Measurements from ENCODE around the gene SEMA4A. TPM values are rescaled to one million over a fixed set of nuclear protein-coding genes. Genes with fewer than 3 reads are reported as not detected.
A peak's percentile ranks its signal among the peaks of the same experiment; 100 is the strongest.

SEMA4A gene
- total and polyA plus RNA-seq, 9 of the 15 experiments (the other 6 are each of a cell fraction or from before 2014, with no cell fraction given) = 0.04 to 1.7 (median 0.45) TPM

- TF ChIP-seq, protein P1, sequence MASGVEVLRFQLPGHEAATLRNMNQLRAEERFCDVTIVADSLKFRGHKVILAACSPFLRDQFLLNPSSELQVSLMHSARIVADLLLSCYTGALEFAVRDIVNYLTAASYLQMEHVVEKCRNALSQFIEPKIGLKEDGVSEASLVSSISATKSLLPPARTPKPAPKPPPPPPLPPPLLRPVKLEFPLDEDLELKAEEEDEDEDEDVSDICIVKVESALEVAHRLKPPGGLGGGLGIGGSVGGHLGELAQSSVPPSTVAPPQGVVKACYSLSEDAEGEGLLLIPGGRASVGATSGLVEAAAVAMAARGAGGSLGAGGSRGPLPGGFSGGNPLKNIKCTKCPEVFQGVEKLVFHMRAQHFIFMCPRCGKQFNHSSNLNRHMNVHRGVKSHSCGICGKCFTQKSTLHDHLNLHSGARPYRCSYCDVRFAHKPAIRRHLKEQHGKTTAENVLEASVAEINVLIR (CRISPR knock-in tag; IDR thresholded peaks at IDR 0.05) = no peak
- TF ChIP-seq XRCC5 (IDR thresholded peaks at IDR 0.05; ENCODE audit: low read depth, low read length) (no peak), HDAC1 (IDR thresholded peaks at IDR 0.05) (peak in 1 of 2 experiments; percentile 69; a peak in 2 of 4 replicates), NR2C2 (CRISPR knock-in tag; IDR thresholded peaks at IDR 0.05) (no peak), NR2C2 (tag; IDR thresholded peaks at IDR 0.05) (0 out of 2 replicates have a peak, but pooled peaks have one; percentile 4), MED1 (CRISPR knock-in tag; IDR thresholded peaks at IDR 0.05; ENCODE audit: borderline replicate concordance) (no peak), EP300 (IDR thresholded peaks at IDR 0.05; ENCODE audit: low read length) (peak; percentile 40; the same call in 1 of the 2 replicates), ZNF740 (CRISPR knock-in tag; IDR thresholded peaks at IDR 0.05) (peak; percentile 67), ZNF740 (tag; IDR thresholded peaks at IDR 0.05) (peak in 1 of 2 experiments; percentile 93; a peak in 2 of 4 replicates), ZFPM2 (CRISPR knock-in tag; IDR thresholded peaks at IDR 0.05) (no peak), SREBF1 (IDR thresholded peaks at IDR 0.05; ENCODE audit: borderline replicate concordance, low read depth, low read length) (no peak), DACH1 (IDR thresholded peaks at IDR 0.05; ENCODE audit: partially characterized antibody) (peak; percentile 89), ZNF277 (CRISPR knock-in tag; IDR thresholded peaks at IDR 0.05; ENCODE audit: borderline replicate concordance) (no peak), TCF3 (CRISPR knock-in tag; IDR thresholded peaks at IDR 0.05) (peak; percentile 74), PCBP2 (IDR thresholded peaks at IDR 0.05; ENCODE audit: low read depth, low read length, poor library complexity, severe bottlenecking) (peak; percentile 2), FOXK1 (CRISPR knock-in tag; IDR thresholded peaks at IDR 0.05; ENCODE audit: borderline replicate concordance) (no peak), HDGF (IDR thresholded peaks at IDR 0.05) (peak; percentile 31; the same call in 1 of the 2 replicates), TEAD4 (IDR thresholded peaks at IDR 0.05; ENCODE audit: low read length) (peak; percentile 66), TEAD4 (CRISPR knock-in tag; IDR thresholded peaks at IDR 0.05; ENCODE audit: borderline replicate concordance) (no peak), XRCC4 (IDR thresholded peaks at IDR 0.05; ENCODE audit: extremely low read depth, insufficient read depth, insufficient read length) (no peak), MCM5 (IDR thresholded peaks at IDR 0.05; ENCODE audit: low read depth) (no peak), LCOR (CRISPR knock-in tag; IDR thresholded peaks at IDR 0.05) (peak; percentile 44; the same call in 1 of the 2 replicates), ZEB2 (IDR thresholded peaks at IDR 0.05) (0 out of 2 replicates have a peak, but pooled peaks have one; percentile 45), SMARCA5 (IDR thresholded peaks at IDR 0.05) (peak; percentile 76; the same call in 1 of the 2 replicates), TEAD2 (tag; IDR thresholded peaks at IDR 0.05) (no peak)
- TF ChIP-seq, protein P2, sequence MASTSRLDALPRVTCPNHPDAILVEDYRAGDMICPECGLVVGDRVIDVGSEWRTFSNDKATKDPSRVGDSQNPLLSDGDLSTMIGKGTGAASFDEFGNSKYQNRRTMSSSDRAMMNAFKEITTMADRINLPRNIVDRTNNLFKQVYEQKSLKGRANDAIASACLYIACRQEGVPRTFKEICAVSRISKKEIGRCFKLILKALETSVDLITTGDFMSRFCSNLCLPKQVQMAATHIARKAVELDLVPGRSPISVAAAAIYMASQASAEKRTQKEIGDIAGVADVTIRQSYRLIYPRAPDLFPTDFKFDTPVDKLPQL (IDR thresholded peaks at IDR 0.05; ENCODE audit: extremely low read depth, insufficient read length) = no peak
Observed at GRCh38 chr1:156106624-156107488, 46.5 kb upstream of the SEMA4A start (continued).
